Peyer's patch (tissue), 4 donors: Measurements from ENCODE around the gene CTDNEP1.

Experiments used
- CTCF ChIP-seq, 6 experiments: fragments of 450-650 bp in 4 of 6; fragments of 200-600 bp in 2 of 6; sonication (generic) in 1 of 6; IDR thresholded peaks; one replicate each; pipeline ENCODE4 v1.5.1; 2017 to 2019; ENCODE audit warnings: antibody characterized with exemption in 6 of 6, mild to moderate bottlenecking in 3 of 6, moderate library complexity in 1 of 6
- POLR2A ChIP-seq, 2 donors: fragments of 450-650 bp; IDR thresholded peaks; one replicate each; pipeline ENCODE4 v1.5.1; 2017; ENCODE audit warnings: antibody characterized with exemption in 2 of 2, mild to moderate bottlenecking in 2 of 2, moderate library complexity in 2 of 2

GRCh38 chr17:7250695-7251627, 573 bp downstream of the CTDNEP1 start:
- TF ChIP-seq CTCF (IDR thresholded peaks at IDR 0.05) (no peak), POLR2A (IDR thresholded peaks at IDR 0.05) (no peak)
